ENCODE data around the gene ZNF687.

ZNF687 gene

DNA sequence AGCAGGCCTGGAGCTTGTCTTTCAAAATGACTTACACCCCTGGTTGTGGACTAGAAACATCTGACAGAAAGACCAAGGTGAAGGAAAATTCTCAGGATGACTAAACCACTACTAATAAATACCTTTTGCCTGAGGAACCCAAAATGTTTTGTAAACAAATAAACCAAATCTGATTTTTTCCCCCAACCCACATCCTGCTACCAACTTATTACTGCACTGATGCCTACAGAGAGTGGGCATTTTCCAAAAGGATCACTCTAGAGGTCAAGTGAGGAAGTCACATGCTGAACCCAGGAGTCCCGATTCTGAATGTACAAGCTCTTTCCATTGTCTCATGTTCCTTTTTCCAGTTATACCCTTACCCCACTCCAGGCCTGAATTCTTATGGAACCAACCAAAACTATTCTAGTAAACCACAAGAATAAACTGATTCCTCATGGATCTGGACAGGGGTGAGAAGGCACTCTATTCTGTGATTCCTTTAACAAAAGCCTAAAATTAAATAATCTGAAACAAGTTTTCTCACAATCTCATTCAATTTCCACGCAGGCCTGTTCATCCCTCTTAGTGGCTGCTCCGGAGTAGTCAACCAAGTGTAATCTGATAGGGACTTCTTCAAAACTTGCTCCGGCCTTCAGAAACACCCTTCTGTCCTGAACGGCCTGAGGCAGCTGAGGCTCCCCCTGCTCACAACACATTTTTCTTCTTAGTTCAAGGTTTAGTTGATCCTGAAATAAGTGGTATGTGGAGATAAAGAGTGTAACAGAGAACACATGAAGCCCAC lies 43.7 kb downstream of the ZNF687 start:
- no peak for TF ChIP-seq CTCF (IDR thresholded peaks at IDR 0.05; ENCODE audit: insufficient read depth, low read length)
- no peak for TF ChIP-seq SPI1 (IDR thresholded peaks at IDR 0.05; ENCODE audit: borderline replicate concordance, low read depth)
- TF ChIP-seq POLR2AphosphoS5 (IDR thresholded peaks at IDR 0.05; ENCODE audit: low read depth) = no peak
- TF ChIP-seq REST (IDR thresholded peaks at IDR 0.05; ENCODE audit: insufficient replicate concordance, low read depth) = no peak
- TF ChIP-seq GABPA (IDR thresholded peaks at IDR 0.05; ENCODE audit: low read depth) = no peak
- peak overlapping the region; percentile 97; the same call in 1 of the 2 replicates for H3K27ac ChIP-seq (replicated peaks)
- no peaks in the 10 kb centered on the region for H3K27me3 ChIP-seq (ENCODE audit: insufficient read depth, poor library complexity, severe bottlenecking)
- peak overlapping the region; percentile 70 for H3K4me3 ChIP-seq (replicated peaks; ENCODE audit: insufficient read depth, low read length)
- DNase-seq (ENCODE audit: low read depth in 1 of 2, low spot score in 1 of 2) = no peak

DNA sequence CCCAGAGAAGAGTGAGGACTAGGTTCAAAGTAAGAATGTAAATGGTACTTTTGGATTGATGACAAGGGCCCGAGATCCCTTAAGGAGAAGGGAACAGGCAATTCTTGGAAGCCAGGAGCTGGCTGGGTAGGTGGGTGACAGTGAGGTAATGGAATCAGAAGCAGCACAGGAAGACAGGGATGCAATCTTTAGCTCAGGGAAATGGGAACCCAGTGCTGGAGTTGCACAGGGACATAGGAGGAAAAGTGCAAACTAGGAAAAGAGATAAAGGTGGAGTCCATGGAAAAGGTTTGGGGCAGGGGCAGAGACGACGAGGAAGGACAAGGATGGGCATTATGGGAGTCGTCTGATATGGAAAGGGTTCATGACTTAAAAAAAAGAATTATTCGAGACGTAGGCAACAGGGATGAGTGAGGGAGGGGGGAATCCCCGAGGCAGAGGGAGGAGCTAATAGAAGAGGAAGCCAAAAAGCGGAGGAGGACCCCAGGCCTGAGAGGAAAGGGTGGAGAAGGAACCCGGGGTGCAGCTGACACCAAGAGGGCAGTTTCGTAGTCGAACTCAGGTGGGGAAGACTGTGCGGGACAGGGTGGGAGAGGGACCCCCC lies 44.6 kb downstream of the ZNF687 start:
- TF ChIP-seq SPI1 (IDR thresholded peaks at IDR 0.05; ENCODE audit: borderline replicate concordance, low read depth) (peak; percentile 72; the same call in 1 of the 2 replicates), CTCF (IDR thresholded peaks at IDR 0.05; ENCODE audit: insufficient read depth, low read length) (no peak), POLR2AphosphoS5 (IDR thresholded peaks at IDR 0.05; ENCODE audit: low read depth) (peak; percentile 63)
- no peaks in the 10 kb centered on the region for H3K27me3 ChIP-seq (ENCODE audit: insufficient read depth, poor library complexity, severe bottlenecking)
- peak overlapping the region; percentile 70 for H3K4me3 ChIP-seq (replicated peaks; ENCODE audit: insufficient read depth, low read length)
- DNase-seq (ENCODE audit: low read depth in 1 of 2, low spot score in 1 of 2) = peak; percentile 52 to 83
- peak overlapping the region; percentile 97 for H3K27ac ChIP-seq (replicated peaks)

GRCh38 chr1:151327223-151327902 lies 45.3 kb downstream of the ZNF687 start, which contains the start of gene PI4KB:
TSS of gene PI4KB (minus strand) at chr1:151327416. CDS start at chr1:151316481, 10,935 bp downstream.
- peak within 1 kb of the TSS; percentile 70 for H3K4me3 ChIP-seq (replicated peaks; ENCODE audit: insufficient read depth, low read length)
- TF ChIP-seq POLR2AphosphoS5 (IDR thresholded peaks at IDR 0.05; ENCODE audit: low read depth) (peak; percentile 32; the same call in 1 of the 2 replicates), REST (IDR thresholded peaks at IDR 0.05; ENCODE audit: insufficient replicate concordance, low read depth) (peak; percentile 20), GABPA (IDR thresholded peaks at IDR 0.05; ENCODE audit: low read depth) (no peak)
- no peaks in the 10 kb centered on the region for H3K27me3 ChIP-seq (ENCODE audit: insufficient read depth, poor library complexity, severe bottlenecking)
- DNase-seq (ENCODE audit: low read depth in 1 of 2, low spot score in 1 of 2) = peak; percentile 91 to 98
- peak within 1 kb of the TSS; percentile 97 for H3K27ac ChIP-seq (replicated peaks)
